Subcutaneous abdominal adipose tissue (tissue), 5 donors: ENCODE data around the gene HVCN1.
"Not testable (repeated sequence)": the region's sequence is repeated elsewhere in the genome, so short reads cannot be mapped to it uniquely, and the experiment has no call there.

Experiments
- H3K27ac ChIP-seq: one replicate; pipeline ENCODE4 v1.7.0; 2013; ENCODE audit warnings: low read depth, mild to moderate bottlenecking, inconsistent platforms, low read length, moderate library complexity
- H3K27me3 ChIP-seq, 5 donors: one replicate each; pipeline ENCODE4 v1.7.0; 2013; ENCODE audit warnings: low read length in 5 of 5, inconsistent platforms in 1 of 5; ENCODE audit not compliant: control insufficient read depth in 5 of 5, insufficient read depth in 4 of 5
- H3K36me3 ChIP-seq, 5 donors: one replicate each; pipeline ENCODE4 v1.7.0; 2013; ENCODE audit warnings: low read length in 5 of 5; ENCODE audit not compliant: control insufficient read depth in 5 of 5, insufficient read depth in 5 of 5
- H3K4me1 ChIP-seq, 5 donors: one replicate each; pipeline ENCODE4 v1.7.0; 2013; ENCODE audit warnings: low read length in 5 of 5, mild to moderate bottlenecking in 3 of 5, moderate library complexity in 1 of 5; ENCODE audit not compliant: control insufficient read depth in 5 of 5, insufficient read depth in 5 of 5
- H3K4me3 ChIP-seq, 5 donors: one replicate each; pipeline ENCODE4 v1.7.0; 2013; ENCODE audit warnings: low read length in 5 of 5, low read depth in 1 of 5
- H3K9ac ChIP-seq, 5 donors: one replicate each; pipeline ENCODE4 v1.7.0; 2013; ENCODE audit warnings: low read length in 5 of 5, mild to moderate bottlenecking in 4 of 5, moderate library complexity in 3 of 5
- H3K9me3 ChIP-seq, 5 donors: one replicate each; pipeline ENCODE4 v1.7.0; 2013; ENCODE audit warnings: low read length in 5 of 5; ENCODE audit not compliant: control insufficient read depth in 5 of 5
- donor health status: healthy.
- donor health status: healthy.
- donor health status: healthy.
- donor health status: healthy.
- donor health status: healthy.

HVCN1 gene

DNA sequence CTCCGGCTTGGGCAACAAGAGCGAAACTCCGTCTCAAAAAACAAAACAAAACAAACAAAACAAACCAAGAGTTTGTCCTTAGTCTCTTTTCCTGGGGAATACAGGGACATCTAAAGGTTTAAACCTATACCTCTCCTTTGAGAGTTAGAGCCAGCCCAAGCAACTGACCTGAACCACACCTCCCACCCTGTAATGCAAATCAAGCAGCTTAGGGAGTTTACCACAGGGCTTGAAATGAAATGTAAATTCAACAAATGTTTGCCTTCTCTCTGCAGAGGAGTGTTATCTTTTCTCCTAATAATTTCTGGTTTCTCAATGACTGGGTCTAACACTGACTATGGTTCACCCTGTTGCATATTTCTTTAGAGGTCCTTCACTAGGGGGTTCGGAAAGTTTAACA is 37.1 kb upstream of the HVCN1 start:
- no peaks in the 10 kb centered on the region for H3K27me3 ChIP-seq
- no peak overlapping the region for H3K27ac ChIP-seq
- no peak overlapping the region for H3K9ac ChIP-seq
- H3K36me3 ChIP-seq = peaks cover 48 to 92% (median 82%) of the 10 kb centered on the region in 5 donors
- H3K4me3 ChIP-seq = no peak overlapping the region
- no peaks in the 10 kb centered on the region for H3K9me3 ChIP-seq
- H3K4me1 ChIP-seq = no peaks in the 10 kb centered on the region

DNA sequence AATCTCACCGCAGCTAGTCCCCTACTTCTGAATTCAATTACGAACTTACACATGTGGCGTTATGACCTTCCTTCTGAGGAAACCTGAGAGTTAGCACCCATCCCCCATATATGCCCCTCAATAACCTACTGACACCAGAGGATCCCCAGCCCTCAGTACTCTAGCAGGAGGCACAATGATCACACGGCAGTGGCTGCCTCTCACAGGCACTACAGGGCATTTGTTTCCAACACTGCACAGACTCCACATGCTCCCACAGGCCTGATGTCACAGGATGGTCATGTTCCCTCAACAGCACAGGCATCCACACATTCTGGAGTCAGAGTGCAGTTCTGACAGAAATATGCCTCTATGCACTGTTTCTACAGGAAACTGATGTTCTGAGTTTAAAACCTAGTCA is 36.4 kb upstream of the HVCN1 start:
- H3K27ac ChIP-seq = no peak overlapping the region

DNA sequence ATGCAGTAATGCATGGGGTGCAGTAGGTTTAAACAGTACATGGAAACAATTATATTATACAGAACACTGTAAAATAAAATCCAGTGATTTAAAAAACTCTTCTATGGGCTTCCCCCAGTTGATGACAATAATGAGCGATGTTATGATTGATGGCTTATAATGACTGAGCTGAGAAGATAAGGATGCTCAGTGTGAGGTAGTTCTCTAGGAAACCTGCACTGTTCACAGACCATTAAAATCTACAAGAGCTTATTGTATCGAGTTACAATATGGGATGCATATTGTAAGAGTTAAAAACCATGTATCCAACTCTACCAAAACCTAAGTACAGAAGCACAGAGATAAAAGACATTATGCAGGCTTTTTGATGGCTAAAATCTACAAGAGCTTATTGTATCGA is 34.0 kb upstream of the HVCN1 start:
- H3K9ac ChIP-seq, H3K27me3 ChIP-seq, H3K4me3 ChIP-seq, H3K9me3 ChIP-seq, H3K4me1 ChIP-seq, H3K27ac ChIP-seq: not testable (repeated sequence)
- H3K36me3 ChIP-seq = peaks cover 58 to 95% (median 82%) of the 10 kb centered on the region in 5 donors

More for the DNA sequence above, 36.4 kb upstream of the HVCN1 start:
- no peak overlapping the region for H3K9ac ChIP-seq
- H3K36me3 ChIP-seq = peaks cover 48 to 92% (median 81%) of the 10 kb centered on the region in 5 donors
- H3K9me3 ChIP-seq = no peaks in the 10 kb centered on the region
- no peak overlapping the region for H3K4me3 ChIP-seq
- no peaks in the 10 kb centered on the region for H3K4me1 ChIP-seq
- H3K27me3 ChIP-seq = no peaks in the 10 kb centered on the region

DNA sequence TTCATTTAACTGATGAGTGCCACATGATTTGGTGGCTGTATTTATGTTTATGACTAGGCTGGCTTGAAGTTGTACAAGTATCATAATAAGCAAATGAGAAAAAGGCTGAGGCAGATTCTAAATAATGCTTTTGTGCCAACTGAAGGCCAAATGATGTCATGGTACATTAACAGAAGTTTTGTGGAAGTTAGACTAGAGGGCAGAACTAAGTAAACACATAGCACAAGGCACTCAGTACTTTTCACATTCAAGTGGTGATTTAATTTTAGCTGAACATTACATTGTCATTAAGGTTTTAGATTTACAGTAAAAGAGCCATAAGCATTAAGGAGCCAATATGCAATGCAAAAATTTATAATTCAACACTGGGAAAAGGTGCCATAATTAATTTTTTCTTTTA is 32.7 kb upstream of the HVCN1 start:
- no peaks in the 10 kb centered on the region for H3K9me3 ChIP-seq
- H3K9ac ChIP-seq = no peak overlapping the region
- peaks cover 65 to 96% (median 78%) of the 10 kb centered on the region in 5 donors for H3K36me3 ChIP-seq
- H3K27me3 ChIP-seq = no peaks in the 10 kb centered on the region
- no peak overlapping the region for H3K4me3 ChIP-seq
- no peak overlapping the region for H3K27ac ChIP-seq
- no peaks in the 10 kb centered on the region for H3K4me1 ChIP-seq

DNA sequence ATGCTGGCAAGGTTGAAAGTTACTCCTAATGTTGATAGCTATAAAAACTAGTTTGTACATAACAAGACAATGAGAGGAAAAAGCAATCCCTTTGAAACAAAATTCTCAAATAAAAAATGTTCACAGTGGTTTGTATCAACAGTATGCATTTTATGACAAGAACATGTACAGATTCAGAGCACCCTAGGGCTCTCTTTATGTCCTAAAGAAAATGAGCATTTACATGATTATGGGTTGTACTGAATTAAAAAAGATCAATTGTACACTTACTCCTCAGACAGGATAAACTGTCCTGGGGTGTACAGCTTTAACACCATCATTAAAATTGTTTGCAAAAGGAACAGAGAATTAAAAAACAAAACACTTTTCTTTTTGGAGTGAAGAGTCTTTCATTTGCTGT is 31.6 kb upstream of the HVCN1 start:
- H3K27ac ChIP-seq = no peak overlapping the region
- H3K27me3 ChIP-seq = no peaks in the 10 kb centered on the region
- H3K36me3 ChIP-seq = peaks cover 65 to 87% (median 74%) of the 10 kb centered on the region in 5 donors
- no peaks in the 10 kb centered on the region for H3K4me1 ChIP-seq
- no peaks in the 10 kb centered on the region for H3K9me3 ChIP-seq
- H3K4me3 ChIP-seq = no peak overlapping the region
- no peak overlapping the region for H3K9ac ChIP-seq

DNA sequence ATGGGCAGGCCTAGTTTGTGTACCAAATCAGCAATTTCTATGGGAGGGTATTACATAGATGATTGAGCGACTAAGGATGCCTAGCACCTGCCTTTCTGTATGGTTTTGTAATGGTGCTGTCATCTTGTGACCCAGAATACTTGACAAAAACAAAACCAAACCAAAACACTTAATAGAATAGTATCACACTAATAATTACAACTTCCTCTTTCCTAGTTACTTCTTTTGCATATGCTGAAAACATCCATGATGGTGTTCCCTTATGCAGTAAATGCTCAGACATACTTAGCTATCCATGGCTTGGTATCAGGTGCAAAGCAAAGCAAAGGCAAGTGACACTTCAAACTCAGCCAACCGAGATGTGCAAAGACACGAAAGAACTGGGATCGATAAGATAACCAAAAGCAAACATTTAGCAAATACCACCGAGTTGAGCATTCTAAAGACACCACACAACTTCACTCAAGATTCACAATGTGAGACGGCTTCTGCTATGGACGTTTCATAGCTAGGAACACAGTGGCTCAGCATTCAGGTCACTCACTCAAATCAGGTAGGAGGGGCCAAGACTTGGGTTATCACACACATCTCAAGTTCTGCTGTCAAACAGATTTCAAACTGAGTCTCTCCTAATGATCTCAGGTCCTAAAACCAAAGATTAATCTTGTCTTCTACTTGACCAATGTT is 29.4 kb upstream of the HVCN1 start:
- H3K4me1 ChIP-seq = no peaks in the 10 kb centered on the region
- no peak overlapping the region for H3K4me3 ChIP-seq
- no peaks in the 10 kb centered on the region for H3K9me3 ChIP-seq
- H3K27me3 ChIP-seq = no peaks in the 10 kb centered on the region
- H3K27ac ChIP-seq = no peak overlapping the region
- no peak overlapping the region for H3K9ac ChIP-seq
- peaks cover 51 to 66% (median 54%) of the 10 kb centered on the region in 5 donors for H3K36me3 ChIP-seq

DNA sequence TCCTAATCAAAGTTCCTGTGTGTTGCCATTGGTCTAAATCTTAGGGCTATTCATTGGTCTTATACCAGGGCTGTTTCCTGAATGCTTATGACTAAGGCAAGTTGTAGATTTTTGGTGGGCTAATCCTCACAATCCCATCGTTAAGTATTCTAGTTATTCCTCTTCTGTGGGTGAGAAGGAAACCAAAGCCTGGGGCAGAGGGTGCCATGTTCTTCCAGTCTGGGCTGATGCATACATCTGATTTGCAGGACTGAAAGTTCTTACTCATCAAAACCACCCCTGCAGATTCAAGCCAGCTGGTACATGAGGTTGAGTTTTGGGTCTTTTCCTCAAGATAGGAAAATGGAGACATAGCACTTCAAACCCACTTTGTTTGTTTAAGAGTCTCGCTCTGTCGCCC is 28.1 kb upstream of the HVCN1 start:
- H3K27me3 ChIP-seq = no peaks in the 10 kb centered on the region
- H3K4me1 ChIP-seq = no peaks in the 10 kb centered on the region
- H3K4me3 ChIP-seq = no peak overlapping the region
- peaks cover 40 to 53% (median 46%) of the 10 kb centered on the region in 5 donors for H3K36me3 ChIP-seq
- H3K9ac ChIP-seq = no peak overlapping the region
- H3K9me3 ChIP-seq = no peaks in the 10 kb centered on the region
- no peak overlapping the region for H3K27ac ChIP-seq

DNA sequence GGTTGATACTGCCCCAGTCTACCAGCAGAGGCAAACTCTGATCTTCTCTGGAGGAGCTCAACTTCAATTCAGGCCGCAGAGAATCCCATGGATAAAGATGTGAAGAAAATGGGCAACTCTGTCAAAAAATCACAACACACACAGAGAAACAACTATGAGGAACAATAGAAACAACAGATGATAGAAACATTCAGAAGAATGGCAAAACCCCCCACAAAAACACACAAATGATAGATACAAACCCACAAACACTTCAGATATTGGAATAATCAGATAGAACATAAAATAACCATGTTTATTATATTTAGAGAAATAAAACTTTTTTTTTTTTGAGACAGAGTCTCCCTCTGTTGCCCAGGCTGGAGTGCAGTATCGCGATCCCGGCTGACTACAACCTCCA is 20.0 kb upstream of the HVCN1 start:
- Histone ChIP-seq H3K36me3 (no peaks in the 10 kb centered on the region), H3K4me3 (no peak overlapping the region), H3K4me1 (no peaks in the 10 kb centered on the region), H3K27me3 (no peaks in the 10 kb centered on the region), H3K9me3 (no peaks in the 10 kb centered on the region), H3K27ac (no peak overlapping the region), H3K9ac (no peak overlapping the region)

DNA sequence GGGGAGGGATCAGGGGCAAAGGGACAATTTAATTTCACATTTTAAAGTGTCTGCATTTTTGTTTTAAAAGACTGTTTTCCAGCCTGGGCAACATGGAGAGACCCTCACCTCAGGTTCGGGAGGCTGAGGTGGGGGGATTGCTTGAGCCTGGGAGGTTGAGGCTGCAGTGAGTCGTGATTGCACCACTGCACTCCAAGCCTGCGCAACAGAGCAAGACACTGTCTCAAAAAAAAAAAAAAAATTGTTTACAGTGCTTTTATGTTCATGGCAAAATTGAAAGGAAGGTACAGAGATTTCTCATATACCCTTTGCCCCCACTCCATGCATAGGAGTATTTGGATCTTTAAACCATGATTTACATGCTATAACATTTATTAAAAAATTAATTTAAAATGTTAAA is 16.4 kb upstream of the HVCN1 start:
- Histone ChIP-seq H3K4me3 (no peak overlapping the region), H3K9me3 (no peaks in the 10 kb centered on the region), H3K27me3 (no peaks in the 10 kb centered on the region), H3K4me1 (no peaks in the 10 kb centered on the region), H3K9ac (no peak overlapping the region), H3K36me3 (no peaks in the 10 kb centered on the region), H3K27ac (no peak overlapping the region)

DNA sequence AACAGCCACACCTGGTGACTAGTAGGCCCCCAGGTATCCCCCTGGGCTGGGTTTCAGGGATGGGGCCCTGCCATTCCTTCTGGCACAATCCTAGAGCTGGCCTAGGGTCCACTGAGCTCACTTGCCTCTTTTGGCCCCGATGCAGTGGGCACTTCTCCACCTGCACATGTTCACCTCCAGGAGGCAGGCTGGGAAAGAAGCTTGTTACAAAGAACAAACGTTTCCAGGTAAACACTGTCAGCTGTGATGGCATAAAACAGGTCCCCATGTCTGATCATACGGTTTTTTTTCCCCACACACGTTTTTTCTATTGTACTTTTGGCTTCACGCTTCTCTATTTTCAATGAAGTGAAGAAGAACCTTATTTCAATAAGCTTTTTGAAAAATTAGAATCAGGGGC is 15.8 kb upstream of the HVCN1 start:
- no peak overlapping the region for H3K4me3 ChIP-seq
- no peak overlapping the region for H3K27ac ChIP-seq
- no peaks in the 10 kb centered on the region for H3K36me3 ChIP-seq
- no peaks in the 10 kb centered on the region for H3K27me3 ChIP-seq
- H3K4me1 ChIP-seq = no peaks in the 10 kb centered on the region
- no peaks in the 10 kb centered on the region for H3K9me3 ChIP-seq
- no peak overlapping the region for H3K9ac ChIP-seq
